ENCODE measurements around the gene NIPSNAP3A.
A peak's percentile ranks its signal among the peaks of the same experiment; 100 is the strongest.

The NIPSNAP3A gene

GRCh38 chr9:104774831-104775573, 27.5 kb downstream of the NIPSNAP3A start:
- DNase-seq, result no peak

- DNase-seq, result no peak
Measured at GRCh38 chr9:104775574-104775936, 28.1 kb downstream of the NIPSNAP3A start.

GRCh38 chr9:104775976-104776375, 28.5 kb downstream of the NIPSNAP3A start:
- DNase-seq, result no peak

- no peak for DNase-seq
Measured at GRCh38 chr9:104776797-104777196, 29.3 kb downstream of the NIPSNAP3A start.

- no peak for DNase-seq
Measured at GRCh38 chr9:104778802-104779201, 31.3 kb downstream of the NIPSNAP3A start.

- DNase-seq, result no peak
Measured at GRCh38 chr9:104779334-104779733, 31.9 kb downstream of the NIPSNAP3A start.

GRCh38 chr9:104779946-104780535, 32.6 kb downstream of the NIPSNAP3A start:
- no peak for DNase-seq

GRCh38 chr9:104780796-104781395, 33.4 kb downstream of the NIPSNAP3A start:
- DNase-seq, result peak; percentile 1

- DNase-seq, result no peak
Measured at GRCh38 chr9:104783588-104783987, 36.1 kb downstream of the NIPSNAP3A start.

- DNase-seq, result no peak
Measured at GRCh38 chr9:104784098-104784497, 36.6 kb downstream of the NIPSNAP3A start.

GRCh38 chr9:104786293-104786692, 38.8 kb downstream of the NIPSNAP3A start:
- DNase-seq, result no peak

- no peak for DNase-seq
Measured at GRCh38 chr9:104787306-104788015, 40.0 kb downstream of the NIPSNAP3A start.

GRCh38 chr9:104788251-104788650, 40.8 kb downstream of the NIPSNAP3A start:
- no peak for DNase-seq

- DNase-seq, result no peak
Measured at GRCh38 chr9:104794070-104794469, 46.6 kb downstream of the NIPSNAP3A start.

GRCh38 chr9:104795082-104795481, 47.6 kb downstream of the NIPSNAP3A start:
- DNase-seq, result no peak

GRCh38 chr9:104795857-104796256, 48.4 kb downstream of the NIPSNAP3A start:
- DNase-seq, result no peak

- DNase-seq, result no peak
Measured at GRCh38 chr9:104798209-104798995, 50.9 kb downstream of the NIPSNAP3A start.

GRCh38 chr9:104800068-104800785, 52.7 kb downstream of the NIPSNAP3A start:
- DNase-seq, result no peak

GRCh38 chr9:104802110-104802509, 54.6 kb downstream of the NIPSNAP3A start:
- DNase-seq, result no peak

GRCh38 chr9:104802906-104803305, 55.4 kb downstream of the NIPSNAP3A start:
- DNase-seq, result no peak

GRCh38 chr9:104805441-104805840, 58.0 kb downstream of the NIPSNAP3A start:
- no peak for DNase-seq

GRCh38 chr9:104808035-104808614, 60.6 kb downstream of the NIPSNAP3A start:
- no peak for DNase-seq
